SU-DHL-6 (cell line): ENCODE results near the gene CEP170.
"Not testable (repeated sequence)": the region's sequence is repeated elsewhere in the genome, so short reads cannot be mapped to it uniquely, and the experiment has no call there.

Experiments used
- H2AFZ ChIP-seq: fragments of 200-600 bp; sonication (generic); 2 replicates; pipeline ENCODE4 v1.6.1; 2014; ENCODE audit warnings: low read depth, mild to moderate bottlenecking, moderate library complexity, mixed read lengths, antibody characterized with exemption, low read length; ENCODE audit not compliant: severe bottlenecking
- H3F3A ChIP-seq: fragments of 200-600 bp; shearing (Covaris generic); 2 replicates; pipeline ENCODE4 v1.6.0; 2016; ENCODE audit warnings: antibody characterized with exemption, mild to moderate bottlenecking; ENCODE audit not compliant: insufficient read depth
- H3K27ac ChIP-seq: fragments of 200-600 bp; sonication (generic); 2 replicates; pipeline ENCODE4 v1.5.1; 2016; ENCODE audit warnings: low read depth, mild to moderate bottlenecking, low read length, moderate library complexity, mixed read lengths
- H3K27me3 ChIP-seq: fragments of 200-600 bp; sonication (generic), shearing (Covaris generic); 2 replicates; pipeline ENCODE4 v1.6.0; 2014; ENCODE audit warnings: mild to moderate bottlenecking, low read length
- H3K36me3 ChIP-seq: fragments of 200-600 bp; sonication (generic); 2 replicates; pipeline ENCODE4 v1.6.1; 2014; ENCODE audit warnings: mild to moderate bottlenecking, low read length, mixed read lengths
- H3K4me2 ChIP-seq: fragments of 300-600, 200-600 bp; shearing (Covaris generic), sonication (generic); 2 replicates; pipeline ENCODE4 v1.6.0; 2014; ENCODE audit warnings: low read length, low read depth, mild to moderate bottlenecking; ENCODE audit not compliant: poor library complexity, severe bottlenecking
- H3K4me3 ChIP-seq: fragments of 200-600 bp; sonication (generic); 2 replicates; pipeline ENCODE4 v1.5.1; 2014; ENCODE audit warnings: antibody characterized with exemption, low read length, mild to moderate bottlenecking, mixed read lengths; ENCODE audit not compliant: insufficient read depth, poor library complexity, severe bottlenecking
- H3K79me2 ChIP-seq: fragments of 200-600 bp; sonication (generic); 2 replicates; pipeline ENCODE4 v1.6.1; 2014; ENCODE audit warnings: mild to moderate bottlenecking, low read length, moderate library complexity; ENCODE audit not compliant: insufficient read depth
- H3K9ac ChIP-seq: fragments of 200-600 bp; sonication (generic); 2 replicates; pipeline ENCODE4 v1.7.0; 2014; ENCODE audit warnings: mild to moderate bottlenecking, low read length
- H3K9me2 ChIP-seq: fragments of 200-600 bp; sonication (generic); replicated peaks from 2 replicates; pipeline ENCODE4 v1.6.1; 2014; ENCODE audit warnings: low read length; ENCODE audit not compliant: insufficient read depth
- H3K9me3 ChIP-seq: fragments of 200-600 bp; sonication (generic); 2 replicates; pipeline ENCODE4 v1.6.1; 2014; ENCODE audit warnings: low read length, mixed read lengths; ENCODE audit not compliant: insufficient read depth
- H4K20me1 ChIP-seq: fragments of 200-600 bp; sonication (generic); 2 replicates; pipeline ENCODE4 v1.6.1; 2014; ENCODE audit warnings: low read depth, mild to moderate bottlenecking, antibody characterized with exemption, low read length, moderate library complexity, mixed read lengths

CEP170 gene

DNA sequence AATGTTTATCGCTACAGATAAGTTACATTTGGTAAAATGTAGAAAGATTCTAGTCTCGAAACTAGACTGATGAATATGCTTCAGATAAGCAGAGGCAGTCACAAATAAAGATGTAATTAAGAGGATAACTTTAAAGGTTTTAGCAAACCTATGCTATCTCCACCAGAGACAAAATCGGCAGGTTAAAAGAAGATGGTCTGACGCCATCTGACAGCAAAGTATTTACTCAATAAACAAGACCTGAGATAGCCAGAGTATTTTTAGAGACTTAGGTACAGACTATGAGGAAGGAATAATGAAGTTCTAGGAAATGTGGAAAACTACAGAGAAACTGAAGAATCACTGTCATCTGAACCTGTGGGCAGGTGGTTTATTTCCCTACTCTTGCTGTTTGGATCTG, 106.0 kb downstream of the CEP170 start:
- not testable (repeated sequence) for H4K20me1 ChIP-seq, H3K9me2 ChIP-seq, H3F3A ChIP-seq, H3K4me3 ChIP-seq, H2AFZ ChIP-seq, H3K36me3 ChIP-seq, H3K79me2 ChIP-seq, H3K27ac ChIP-seq, H3K9ac ChIP-seq, H3K27me3 ChIP-seq, H3K4me2 ChIP-seq, H3K9me3 ChIP-seq

DNA sequence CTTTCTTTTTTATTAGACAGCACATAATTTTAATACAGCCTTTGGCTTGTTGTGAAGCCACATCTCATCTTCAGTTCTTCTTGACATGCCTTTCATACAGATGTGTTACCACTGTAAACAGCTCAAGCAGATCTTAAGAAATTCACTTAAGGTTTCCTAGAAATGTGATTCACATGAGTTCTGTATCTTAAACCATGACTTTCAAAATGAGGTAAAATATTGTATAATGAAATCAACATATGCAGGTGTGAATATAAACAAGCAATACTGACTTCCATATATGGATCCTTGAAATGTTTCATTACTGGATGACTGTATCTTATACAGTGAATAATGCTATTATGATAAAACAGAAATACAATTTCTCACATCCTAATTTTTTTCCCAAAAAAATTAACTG, 107.7 kb downstream of the CEP170 start:
- H3K79me2 ChIP-seq = not testable (repeated sequence)

DNA sequence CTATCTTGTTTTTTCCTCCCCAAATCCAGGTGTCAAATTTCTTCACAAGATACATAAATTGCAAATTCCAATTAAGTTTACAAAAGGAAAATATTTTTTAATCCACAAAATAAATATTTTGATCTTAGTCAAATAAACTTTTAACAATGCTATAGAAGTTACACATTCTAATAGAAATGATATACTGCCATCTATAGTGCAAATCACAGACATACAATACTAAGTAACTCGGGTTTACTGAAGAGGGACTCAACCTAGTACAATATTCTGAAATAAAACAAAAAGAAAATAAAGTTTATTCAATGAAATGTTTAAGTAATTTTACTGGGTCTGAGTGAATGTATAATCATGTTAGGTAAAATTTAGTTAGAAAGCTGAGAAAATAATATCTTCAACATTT, 114.6 kb downstream of the CEP170 start:
- H4K20me1 ChIP-seq, H3K9me2 ChIP-seq, H3K4me2 ChIP-seq, H3F3A ChIP-seq, H3K27ac ChIP-seq, H3K4me3 ChIP-seq, H2AFZ ChIP-seq, H3K27me3 ChIP-seq, H3K9me3 ChIP-seq, H3K36me3 ChIP-seq, H3K9ac ChIP-seq, H3K79me2 ChIP-seq: not testable (repeated sequence)

More for the DNA sequence above, 107.7 kb downstream of the CEP170 start:
- not testable (repeated sequence) for H3K9ac ChIP-seq, H3K9me2 ChIP-seq, H4K20me1 ChIP-seq, H3K4me2 ChIP-seq, H2AFZ ChIP-seq, H3K27me3 ChIP-seq, H3K9me3 ChIP-seq, H3K36me3 ChIP-seq, H3K27ac ChIP-seq, H3F3A ChIP-seq, H3K4me3 ChIP-seq

DNA sequence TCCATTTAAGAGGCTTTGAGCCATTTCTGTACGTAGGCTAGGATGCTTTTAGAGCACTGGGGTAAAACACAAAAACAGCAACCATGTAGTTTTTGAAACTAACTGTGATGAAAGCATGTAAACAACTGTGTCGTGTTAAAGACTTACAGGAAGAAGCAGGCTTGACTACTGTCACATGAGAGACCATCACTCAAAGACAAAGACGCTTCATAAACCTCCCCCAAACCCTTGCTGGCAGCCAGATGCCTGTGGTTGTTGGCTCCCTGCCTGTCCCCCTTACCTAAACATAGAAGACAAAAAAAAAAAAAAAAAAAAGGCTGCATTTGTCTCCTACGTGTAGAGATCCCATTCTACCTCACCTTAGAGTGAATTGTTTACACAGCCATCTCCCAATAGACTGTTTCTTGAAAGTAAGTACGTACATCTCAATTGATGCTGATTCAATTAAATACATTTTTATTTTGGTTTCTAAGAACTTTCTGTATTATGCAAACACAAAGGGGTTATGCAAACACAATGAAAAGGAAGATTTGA, 132.1 kb downstream of the CEP170 start:
- H3K36me3 ChIP-seq, H3K27ac ChIP-seq, H3K9ac ChIP-seq, H3K9me2 ChIP-seq, H3K4me3 ChIP-seq, H3K79me2 ChIP-seq, H3K27me3 ChIP-seq, H3K9me3 ChIP-seq, H3F3A ChIP-seq, H3K4me2 ChIP-seq, H2AFZ ChIP-seq, H4K20me1 ChIP-seq: not testable (repeated sequence)

DNA sequence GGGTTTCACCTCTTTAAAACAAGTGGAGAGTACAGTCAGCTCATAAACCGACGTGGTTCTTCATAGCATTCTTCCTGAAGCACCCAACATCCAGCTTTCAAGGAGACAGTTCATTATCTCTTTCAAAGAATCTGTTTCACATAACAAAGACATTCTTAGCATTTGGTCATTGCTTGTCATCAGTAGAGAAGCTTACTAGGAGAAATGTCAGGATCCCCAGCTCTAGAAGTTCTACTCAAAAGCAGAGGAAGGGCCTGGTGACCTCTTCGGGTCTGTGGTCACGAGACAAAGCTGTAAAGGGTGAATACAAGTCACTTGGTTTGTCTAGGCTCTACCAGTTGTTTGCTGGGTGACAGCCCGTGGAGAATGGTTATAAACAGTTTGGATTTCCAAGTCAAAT, 133.1 kb downstream of the CEP170 start:
- H3K36me3 ChIP-seq, H4K20me1 ChIP-seq, H3K4me2 ChIP-seq, H3K4me3 ChIP-seq, H3K9me2 ChIP-seq, H3K27ac ChIP-seq, H3K9ac ChIP-seq, H3F3A ChIP-seq, H3K27me3 ChIP-seq, H3K79me2 ChIP-seq, H2AFZ ChIP-seq, H3K9me3 ChIP-seq: not testable (repeated sequence)

DNA sequence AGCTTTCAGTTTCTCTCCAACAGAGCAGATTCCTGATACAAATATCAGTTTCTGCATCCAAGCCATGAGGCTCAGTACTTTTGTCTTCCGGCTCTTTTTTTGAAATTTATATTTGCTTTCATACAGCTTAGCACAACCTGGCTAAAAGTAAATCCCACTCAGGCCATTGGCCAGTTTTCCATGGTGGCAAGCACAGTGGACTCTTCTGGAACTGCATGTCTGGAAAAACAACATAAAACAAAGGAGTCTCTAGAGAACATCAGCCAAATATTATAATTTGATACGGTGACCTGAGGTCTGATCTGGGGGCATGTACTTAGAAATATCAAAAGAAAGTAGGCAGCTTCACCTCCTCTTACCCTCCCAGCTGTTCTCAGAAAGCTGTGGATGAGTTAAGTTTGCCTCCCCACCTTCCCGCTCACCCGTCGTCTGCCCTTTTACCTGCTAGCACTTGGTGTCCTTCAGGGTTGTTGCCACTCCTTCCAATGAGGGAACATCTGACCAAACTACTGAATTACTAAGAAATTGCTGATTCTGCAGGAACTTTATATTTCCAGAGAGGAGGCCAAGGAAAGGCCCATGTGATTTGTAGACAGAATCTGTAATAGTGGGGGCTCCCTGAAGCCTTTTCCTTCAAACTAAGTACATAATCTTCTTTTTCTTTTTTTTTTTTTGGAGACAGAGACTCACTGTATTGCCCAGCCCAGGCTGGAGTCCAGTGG, 136.3 kb downstream of the CEP170 start:
- not testable (repeated sequence) for H3F3A ChIP-seq, H3K79me2 ChIP-seq, H3K4me2 ChIP-seq, H2AFZ ChIP-seq, H4K20me1 ChIP-seq, H3K4me3 ChIP-seq, H3K9me3 ChIP-seq, H3K36me3 ChIP-seq, H3K27ac ChIP-seq, H3K27me3 ChIP-seq, H3K9me2 ChIP-seq, H3K9ac ChIP-seq

DNA sequence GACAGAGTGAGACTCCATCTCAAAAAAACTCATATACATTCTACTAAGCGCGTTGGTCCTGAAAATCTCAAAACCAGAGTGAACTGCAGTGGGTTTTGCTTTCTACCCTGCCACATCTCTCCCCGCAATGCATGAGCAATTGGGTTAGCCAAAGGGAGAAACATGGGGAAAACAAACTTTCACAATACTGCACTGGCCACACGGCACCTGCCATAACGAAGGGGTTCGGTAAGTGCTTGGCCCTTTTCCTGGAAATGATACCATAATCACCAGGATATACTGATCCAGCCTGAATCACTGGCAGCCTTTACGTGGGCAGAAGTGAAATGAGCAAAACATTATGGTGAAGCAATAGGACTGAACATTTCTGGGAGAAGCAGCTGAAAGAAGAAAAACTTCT, 138.9 kb downstream of the CEP170 start:
- H2AFZ ChIP-seq, H3K9ac ChIP-seq, H3K27me3 ChIP-seq, H3K36me3 ChIP-seq, H3K27ac ChIP-seq, H3K9me2 ChIP-seq, H3K9me3 ChIP-seq, H3K4me2 ChIP-seq, H4K20me1 ChIP-seq, H3F3A ChIP-seq, H3K4me3 ChIP-seq, H3K79me2 ChIP-seq: not testable (repeated sequence)

DNA sequence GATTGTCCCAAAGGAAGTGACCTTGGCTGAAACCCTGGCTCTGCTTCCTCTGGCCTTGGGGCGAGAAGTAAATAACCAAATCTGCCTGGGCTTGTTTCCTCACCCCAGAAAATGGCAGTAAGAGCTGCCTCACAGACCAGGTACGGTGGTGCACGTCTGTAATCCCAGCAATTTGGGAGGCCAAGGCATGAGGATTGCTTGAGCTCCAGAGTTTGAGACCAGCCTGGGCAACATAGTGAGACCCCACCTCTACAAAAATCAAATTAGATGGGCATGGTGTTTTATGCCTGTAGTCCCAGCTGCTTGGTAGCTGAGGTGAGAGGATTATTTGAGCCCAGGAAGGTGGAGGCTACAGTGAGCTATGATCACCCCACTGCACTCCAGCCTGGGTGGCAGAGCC, 140.3 kb downstream of the CEP170 start:
- H3K9me2 ChIP-seq, H3K4me3 ChIP-seq, H3K27me3 ChIP-seq, H2AFZ ChIP-seq, H3K4me2 ChIP-seq, H3K9ac ChIP-seq, H3K79me2 ChIP-seq, H3K36me3 ChIP-seq, H3F3A ChIP-seq, H3K9me3 ChIP-seq, H4K20me1 ChIP-seq, H3K27ac ChIP-seq: not testable (repeated sequence)
